Progenitor cell of endocrine pancreas (in vitro differentiated cells): ENCODE measurements around the gene WFIKKN1. TPM values are rescaled to one million over a fixed set of nuclear protein-coding genes. Genes with fewer than 3 reads are reported as not detected.

ENCODE experiments used
- DNase-seq: peaks from one replicate; pipeline ENCODE4 v3.0.0; 2021; ENCODE audit warnings: low spot score; ENCODE audit not compliant: unreplicated experiment
- H3K27ac Mint-ChIP-seq: 2 replicates; pipeline ENCODE4 v1.8.0; 2021; ENCODE audit warnings: mild to moderate bottlenecking, moderate library complexity, mixed read lengths
- H3K27me3 Mint-ChIP-seq: 2 replicates; pipeline ENCODE4 v1.8.0; 2021; ENCODE audit warnings: mixed read lengths
- H3K36me3 Mint-ChIP-seq: 2 replicates; pipeline ENCODE4 v1.8.0; 2022; ENCODE audit warnings: mixed read lengths; ENCODE audit not compliant: insufficient read depth
- H3K4me1 Mint-ChIP-seq: 2 replicates; pipeline ENCODE4 v1.8.0; 2021; ENCODE audit warnings: low read depth, mixed read lengths
- H3K4me3 Mint-ChIP-seq: 2 replicates; pipeline ENCODE4 v1.8.0; 2021; ENCODE audit warnings: low read depth, mild to moderate bottlenecking, moderate library complexity, mixed read lengths
- H3K9me3 Mint-ChIP-seq: 2 replicates; pipeline ENCODE4 v1.8.0; 2021; ENCODE audit warnings: low read depth, mixed read lengths
- total RNA-seq: library from RNA; stranded (reverse); gene quantifications from 2 replicates; pipeline ENCODE4 v1.2.1, GENCODE V29; 2021
- TF ChIP-seq, protein P1 (sequence below): fragments of 200-600 bp; sonication (generic); IDR thresholded peaks from one replicate; pipeline ENCODE4 v1.5.0; 2021; ENCODE audit warnings: antibody characterized with exemption, mild to moderate bottlenecking; ENCODE audit not compliant: unreplicated experiment

WFIKKN1 gene
- total RNA-seq, 1 donor from 2014 or later: 42.8 TPM

DNA sequence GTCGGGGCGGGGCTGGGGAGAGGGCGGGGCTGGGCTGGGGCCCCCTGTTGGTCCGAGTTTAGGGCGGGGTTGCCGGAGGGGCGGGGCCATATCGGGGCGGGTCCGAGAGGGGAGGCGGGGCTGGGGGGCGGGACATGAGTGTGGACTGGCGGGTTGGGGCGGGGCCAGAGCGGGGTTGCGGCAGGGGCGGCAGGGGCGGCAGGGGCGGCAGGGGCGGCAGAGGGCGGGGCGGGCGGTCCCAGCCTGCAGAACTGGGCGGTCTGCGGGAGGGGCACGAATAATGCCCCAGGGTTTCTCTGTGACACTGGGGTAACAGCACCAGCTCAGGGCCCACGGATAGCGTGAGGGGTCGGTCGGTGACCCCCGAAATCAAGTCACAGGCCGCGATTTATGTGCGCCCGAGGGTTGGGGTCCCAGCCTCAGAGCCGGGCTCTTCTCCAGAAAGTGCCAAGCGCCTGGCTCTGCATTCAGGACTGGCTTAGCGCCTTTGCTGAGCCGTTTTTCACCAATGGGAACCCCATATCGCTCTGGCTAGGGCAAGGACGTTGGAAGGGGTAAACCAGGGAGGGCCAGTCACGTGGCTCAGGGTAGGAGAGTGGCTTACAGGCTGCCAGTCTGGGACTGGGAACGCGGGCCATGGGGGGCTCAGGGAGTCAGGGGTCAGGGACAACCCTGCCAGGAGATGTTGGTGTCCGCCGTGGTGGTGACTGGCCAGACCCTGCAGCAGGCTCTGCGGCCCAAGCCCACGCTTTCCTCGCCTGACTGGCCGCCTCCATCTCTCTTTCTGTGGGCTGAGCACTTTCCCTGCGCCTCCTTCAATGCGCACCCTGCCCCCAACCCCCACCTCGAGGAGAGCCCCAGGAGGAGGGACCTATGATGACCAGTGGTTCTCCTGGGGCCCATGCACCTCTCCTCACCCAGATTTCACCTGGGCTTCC lies 6.6 kb downstream of the WFIKKN1 start:
- Mint-ChIP-seq H3K9me3 (no peaks in the 10 kb centered on the region), H3K4me1 (peaks cover 8% of the 10 kb centered on the region), H3K36me3 (peaks cover 2% of the 10 kb centered on the region), H3K27ac (peak overlapping the region; percentile 100), H3K4me3 (peak overlapping the region; percentile 89), H3K27me3 (no peaks in the 10 kb centered on the region)
- peak; percentile 78 for DNase-seq
- TF ChIP-seq, protein P1, sequence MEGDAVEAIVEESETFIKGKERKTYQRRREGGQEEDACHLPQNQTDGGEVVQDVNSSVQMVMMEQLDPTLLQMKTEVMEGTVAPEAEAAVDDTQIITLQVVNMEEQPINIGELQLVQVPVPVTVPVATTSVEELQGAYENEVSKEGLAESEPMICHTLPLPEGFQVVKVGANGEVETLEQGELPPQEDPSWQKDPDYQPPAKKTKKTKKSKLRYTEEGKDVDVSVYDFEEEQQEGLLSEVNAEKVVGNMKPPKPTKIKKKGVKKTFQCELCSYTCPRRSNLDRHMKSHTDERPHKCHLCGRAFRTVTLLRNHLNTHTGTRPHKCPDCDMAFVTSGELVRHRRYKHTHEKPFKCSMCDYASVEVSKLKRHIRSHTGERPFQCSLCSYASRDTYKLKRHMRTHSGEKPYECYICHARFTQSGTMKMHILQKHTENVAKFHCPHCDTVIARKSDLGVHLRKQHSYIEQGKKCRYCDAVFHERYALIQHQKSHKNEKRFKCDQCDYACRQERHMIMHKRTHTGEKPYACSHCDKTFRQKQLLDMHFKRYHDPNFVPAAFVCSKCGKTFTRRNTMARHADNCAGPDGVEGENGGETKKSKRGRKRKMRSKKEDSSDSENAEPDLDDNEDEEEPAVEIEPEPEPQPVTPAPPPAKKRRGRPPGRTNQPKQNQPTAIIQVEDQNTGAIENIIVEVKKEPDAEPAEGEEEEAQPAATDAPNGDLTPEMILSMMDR: no peak

DNA sequence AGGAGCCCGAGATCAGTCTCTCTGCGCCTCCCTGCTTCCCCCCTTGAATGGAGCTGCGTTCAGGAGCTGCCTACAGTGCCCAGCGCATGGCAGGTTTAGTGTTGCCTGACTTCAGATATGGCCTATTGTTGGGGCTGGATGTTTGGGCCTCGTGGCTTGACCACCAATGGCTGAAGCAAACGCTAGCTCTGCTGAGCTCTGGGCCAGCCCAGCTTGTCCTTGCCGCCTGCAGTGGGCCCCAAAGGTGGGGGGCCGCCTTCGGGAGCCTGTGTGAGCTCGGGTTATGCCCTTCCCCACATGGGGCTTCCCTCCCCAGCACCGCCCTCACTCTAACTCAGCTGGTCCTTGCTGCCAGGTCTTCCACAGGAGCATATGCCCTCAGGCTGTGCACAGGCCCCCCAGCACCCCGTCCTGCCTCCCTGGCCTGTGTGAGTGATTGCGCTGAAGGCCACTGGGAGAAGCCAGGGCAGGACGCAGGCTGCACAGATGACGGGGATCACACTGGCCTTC lies 7.3 kb downstream of the WFIKKN1 start:
- H3K27me3 Mint-ChIP-seq: no peaks in the 10 kb centered on the region
- DNase-seq: no peak
- peaks cover 8% of the 10 kb centered on the region for H3K4me1 Mint-ChIP-seq
- H3K4me3 Mint-ChIP-seq: peak overlapping the region; percentile 53
- no peaks in the 10 kb centered on the region for H3K9me3 Mint-ChIP-seq
- TF ChIP-seq, protein P1: no peak
- H3K36me3 Mint-ChIP-seq: peaks cover 2% of the 10 kb centered on the region
- peak overlapping the region; percentile 24 for H3K27ac Mint-ChIP-seq

DNA sequence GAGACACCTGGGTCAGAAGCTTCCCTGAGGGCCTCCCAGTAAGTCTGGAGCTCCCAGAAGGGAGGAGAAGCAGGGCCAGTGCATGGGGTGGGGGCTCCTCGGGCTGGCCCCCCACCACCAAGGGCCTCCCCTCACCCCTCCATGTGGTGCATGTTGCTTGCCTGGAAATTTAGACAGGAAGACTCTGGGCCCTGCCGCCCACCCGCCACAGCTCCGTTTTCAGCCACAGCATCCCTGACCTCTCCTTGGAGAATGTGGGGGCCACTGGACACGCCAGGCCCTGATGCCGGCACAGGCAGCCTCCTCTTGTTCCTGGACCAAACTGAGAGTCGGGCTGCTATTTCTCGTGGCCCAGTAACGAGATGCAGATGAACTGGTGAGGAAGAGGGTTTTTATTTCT lies 8.1 kb downstream of the WFIKKN1 start:
- Mint-ChIP-seq H3K27me3 (no peaks in the 10 kb centered on the region), H3K4me1 (peaks cover 8% of the 10 kb centered on the region), H3K36me3 (peaks cover 2% of the 10 kb centered on the region), H3K4me3 (no peak overlapping the region), H3K9me3 (no peaks in the 10 kb centered on the region), H3K27ac (no peak overlapping the region)
- TF ChIP-seq, protein P1: no peak
- no peak for DNase-seq

DNA sequence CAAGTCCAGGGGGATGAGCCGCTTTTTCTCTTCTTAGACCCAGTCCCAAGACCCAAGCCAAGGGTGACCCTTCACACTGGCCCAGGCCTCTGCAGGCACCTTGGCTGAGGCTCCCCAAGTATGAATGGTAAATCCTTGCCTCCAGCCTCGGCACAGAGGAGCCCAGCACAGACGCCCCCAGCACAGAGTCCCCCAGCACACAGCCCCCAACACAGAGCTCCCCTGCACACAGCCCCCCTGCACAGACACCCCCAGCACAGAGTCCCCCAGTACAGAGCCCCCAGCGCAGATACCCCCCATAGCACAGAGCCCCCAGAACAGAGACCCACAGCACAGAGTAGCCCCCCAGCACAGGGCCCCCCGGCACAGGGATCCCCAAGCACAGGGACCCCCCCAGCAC lies 9.8 kb downstream of the WFIKKN1 start:
- Mint-ChIP-seq H3K36me3 (peaks cover 4% of the 10 kb centered on the region), H3K9me3 (no peaks in the 10 kb centered on the region), H3K27ac (no peak overlapping the region), H3K4me3 (peak overlapping the region; percentile 50), H3K27me3 (no peaks in the 10 kb centered on the region), H3K4me1 (peaks cover 10% of the 10 kb centered on the region)
- TF ChIP-seq, protein P1: no peak
- DNase-seq: no peak

DNA sequence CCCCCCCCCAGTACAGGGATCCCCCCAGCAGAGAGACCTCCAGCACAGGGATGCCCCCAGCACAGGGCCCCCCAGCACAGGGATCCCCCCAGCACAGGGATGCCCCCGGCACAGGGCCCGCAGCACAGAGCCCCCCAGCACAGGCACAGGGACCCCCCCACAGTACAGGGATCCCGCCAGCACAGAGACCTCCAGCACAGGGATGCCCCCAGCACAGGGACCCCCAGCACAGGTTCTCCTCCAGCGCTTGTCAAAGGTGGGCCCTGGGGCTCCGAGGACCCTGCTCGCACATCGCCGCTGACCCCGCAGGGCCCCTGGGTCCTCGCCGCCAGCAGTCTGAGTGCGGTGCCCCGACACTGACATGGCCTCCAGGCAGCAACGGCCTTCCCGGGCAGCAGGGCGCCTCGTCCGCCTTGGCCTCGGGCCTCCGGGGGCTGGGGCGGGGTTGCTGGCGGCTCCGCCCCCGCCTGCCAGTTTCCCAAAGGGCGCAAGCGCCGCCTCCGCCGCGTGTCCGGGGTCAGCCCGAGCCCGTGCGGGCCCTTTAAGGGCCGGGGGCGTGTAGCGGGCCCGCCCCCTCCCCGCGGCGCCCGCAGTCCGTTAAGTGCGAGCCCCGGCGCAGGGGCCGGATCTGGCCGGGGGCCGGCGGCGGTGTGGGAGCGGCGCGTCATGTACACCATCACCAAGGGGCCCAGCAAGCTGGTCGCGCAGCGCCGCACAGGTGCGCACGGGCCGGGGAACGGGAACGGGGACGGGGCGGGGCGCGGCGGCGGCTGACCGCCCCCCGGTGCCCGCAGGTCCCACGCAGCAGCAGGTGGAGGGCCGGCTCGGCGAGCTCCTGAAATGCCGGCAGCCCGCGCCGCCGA lies 10.8 kb downstream of the WFIKKN1 start, which contains the start of gene MCRIP2:
TSS of gene MCRIP2 (plus strand) at position 503 of the 863 bp plus-strand sequence. CDS start at position 667, 164 bp downstream.
- TF ChIP-seq, protein P1: no peak
- Mint-ChIP-seq H3K4me3 (peak within 1 kb of the TSS; percentile 68), H3K36me3 (peaks cover 4% of the 10 kb centered on the region), H3K27ac (no peak within 1 kb of the TSS), H3K27me3 (no peaks in the 10 kb centered on the region), H3K9me3 (no peaks in the 10 kb centered on the region), H3K4me1 (peaks cover 9% of the 10 kb centered on the region)
- DNase-seq: peak; percentile 73
